K562 (cell line): ENCODE results near the gene TMEM131L. TPM values are rescaled to one million over a fixed set of nuclear protein-coding genes. Genes with fewer than 3 reads are reported as not detected.

ENCODE experiments used
- ARHGAP35 ChIP-seq: fragments of 450-650 bp; IDR thresholded peaks from 2 replicates; pipeline ENCODE4 v1.6.1; 2018; ENCODE audit not compliant: partially characterized antibody
- CBFA2T3 ChIP-seq: fragments of 450-650 bp; IDR thresholded peaks from 2 replicates; pipeline ENCODE4 v1.6.1; 2017
- CTBP1 ChIP-seq: fragments of 450-650 bp; IDR thresholded peaks from 2 replicates; pipeline ENCODE4 v1.6.1; 2016; ENCODE audit warnings: borderline replicate concordance
- DDX20 ChIP-seq: fragments of 450-650 bp; IDR thresholded peaks from 2 replicates; pipeline ENCODE4 v1.6.1; 2016; ENCODE audit warnings: missing genetic modification characterization, low read depth, mild to moderate bottlenecking, missing compliant biosample characterization, moderate library complexity
- E2F6 ChIP-seq, 2 experiments: IDR thresholded peaks; 2 replicates each; pipeline ENCODE4 v1.6.1; 2011; ENCODE audit warnings: borderline replicate concordance in 1 of 2, control low read depth in 1 of 2, low read depth in 1 of 2, low read length in 1 of 2, mild to moderate bottlenecking in 1 of 2, mixed read lengths in 1 of 2, moderate library complexity in 1 of 2; ENCODE audit not compliant: insufficient read depth in 1 of 2, insufficient read length in 1 of 2, poor library complexity in 1 of 2, severe bottlenecking in 1 of 2; ENCODE audit errors: extremely low read depth in 1 of 2
- E4F1 ChIP-seq: fragments of 250-450 bp; sonication (Bioruptor Pico); IDR thresholded peaks from 2 replicates; pipeline ENCODE4 v1.5.0; 2021; ENCODE audit warnings: mild to moderate bottlenecking, borderline replicate concordance
- JUN ChIP-seq, 2 experiments: sonication (generic) in 1 of 2; formaldehyde crosslinking in 1 of 2; IDR thresholded peaks; 2 replicates each; pipeline versions ENCODE4 v1.6.1 to v1.8.0; 2012 to 2022; ENCODE audit warnings: borderline replicate concordance in 2 of 2, mild to moderate bottlenecking in 2 of 2, improper control_type of control experiment in 1 of 2, low read depth in 1 of 2, low read length in 1 of 2, missing genetic modification reagents in 1 of 2
- L3MBTL2 ChIP-seq: fragments of 450-650 bp; IDR thresholded peaks from 2 replicates; pipeline ENCODE4 v1.6.1; 2016; ENCODE audit warnings: mild to moderate bottlenecking, moderate library complexity
- MCM7 ChIP-seq, 2 experiments: fragments of 450-650 bp; IDR thresholded peaks; 2 replicates each; pipeline ENCODE4 v1.6.1; 2016 to 2018
- SRSF9 ChIP-seq: fragments of 200-400 bp; formaldehyde crosslinking; IDR thresholded peaks from 2 replicates; pipeline ENCODE4 v1.6.1; 2017; ENCODE audit warnings: low read depth, low read length, borderline replicate concordance
- YY1 ChIP-seq, 3 experiments: IDR thresholded peaks; 2 replicates each; pipeline ENCODE4 v1.6.1; 2011; ENCODE audit warnings: low read length in 2 of 3, mild to moderate bottlenecking in 2 of 3, moderate library complexity in 2 of 3, borderline replicate concordance in 1 of 3, control low read depth in 1 of 3, low read depth in 1 of 3; ENCODE audit not compliant: insufficient read depth in 3 of 3, insufficient replicate concordance in 2 of 3, control insufficient read depth in 1 of 3, insufficient read length in 1 of 3; ENCODE audit errors: extremely low read depth in 1 of 3
- ZBTB26 ChIP-seq: fragments of 450-650 bp; formaldehyde crosslinking; IDR thresholded peaks from 2 replicates; pipeline ENCODE4 v1.4.0; 2022; ENCODE audit warnings: missing genetic modification characterization
- ZBTB7A ChIP-seq: IDR thresholded peaks from 2 replicates; pipeline ENCODE4 v1.6.1; 2011; ENCODE audit warnings: low read depth, mild to moderate bottlenecking, low read length, moderate library complexity, borderline replicate concordance; ENCODE audit not compliant: control insufficient read depth
- ZNF398 ChIP-seq: fragments of 250-450 bp; sonication (Bioruptor Pico); IDR thresholded peaks from 2 replicates; pipeline ENCODE4 v1.8.0; 2021; ENCODE audit warnings: moderate library complexity, mild to moderate bottlenecking, inconsistent platforms
- polyA plus RNA-seq, 8 experiments: library from polyadenylated mRNA; depleted of rRNA in 4 of 8; stranded (reverse) in 5 of 8; unstranded in 3 of 8; fragments of >200 nt; fragmentation: Nextera tagmentation in 2 of 8; fragmentation: Illumina TruSeq in 1 of 8; extraction: Ambion mirVana in 2 of 8; extraction: Trizol in 1 of 8; gene quantifications; 2 replicates each; pipeline versions ENCODE4 v1.2.1 to v1.2.3, GENCODE V29; 2011 to 2014; ENCODE audit warnings: inconsistent platforms in 1 of 8, missing spikeins in 1 of 8
- total RNA-seq, 7 experiments: library from RNA; depleted of rRNA in 6 of 7; stranded (reverse); fragments of >200 nt in 6 of 7; fragmentation: Illumina TruSeq in 2 of 7; extraction: Trizol in 2 of 7; gene quantifications; 2 replicates each; pipeline versions ENCODE4 v1.2.1 to v1.2.3, GENCODE V29; 2011 to 2021; ENCODE audit warnings: low replicate concordance in 1 of 7

TMEM131L gene
- total and polyA plus RNA-seq, 9 of the 15 experiments (the other 6 are each of a cell fraction or from before 2014, with no cell fraction given), result 1.2 to 20.8 (median 12.9) TPM

- TF ChIP-seq E4F1 (no peak), E2F6 (IDR thresholded peaks at IDR 0.05; ENCODE audit: borderline replicate concordance in 1 of 2, extremely low read depth in 1 of 2, insufficient read depth in 1 of 2, insufficient read length in 1 of 2, low read depth in 1 of 2, low read length in 1 of 2, poor library complexity in 1 of 2, severe bottlenecking in 1 of 2) (peak in 1 of 2 experiments; percentile 34), DDX20 (tag) (no peak), L3MBTL2 (peak; percentile 89), YY1 (IDR thresholded peaks at IDR 0.05; ENCODE audit: borderline replicate concordance in 1 of 3, control insufficient read depth in 1 of 3, extremely low read depth in 1 of 3, insufficient read depth in 3 of 3, insufficient read length in 1 of 3, insufficient replicate concordance in 2 of 3, low read depth in 1 of 3, low read length in 2 of 3) (no peak), CTBP1 (no peak; the same call in 1 of the 2 replicates), ZNF398 (CRISPR knock-in tag) (no peak), MCM7 (IDR thresholded peaks at IDR 0.05) (no peak), ARHGAP35 (no peak), ZBTB26 (no peak), JUN (IDR thresholded peaks at IDR 0.05; ENCODE audit: borderline replicate concordance, low read depth, low read length) (no peak), JUN (CRISPR knock-in tag; IDR thresholded peaks at IDR 0.05; ENCODE audit: borderline replicate concordance) (no peak), SRSF9 (no peak), ZBTB7A (no peak), CBFA2T3 (peak; percentile 52)
Observed at GRCh38 chr4:153518637-153519389, 52.7 kb downstream of the TMEM131L start (continued).
